B cell (primary cell): ENCODE results near the gene BEST1.
"Not testable (repeated sequence)": the region's sequence is repeated elsewhere in the genome, so short reads cannot be mapped to it uniquely, and the experiment has no call there.

Source experiments
- EZH2 ChIP-seq: IDR thresholded peaks from 2 replicates; pipeline ENCODE4 v1.6.1; 2012; ENCODE audit warnings: borderline replicate concordance, low read depth, mild to moderate bottlenecking, moderate library complexity, low read length; ENCODE audit not compliant: insufficient read depth, poor library complexity, severe bottlenecking
- TF ChIP-seq, protein P1 (sequence below): fragments of 200-600 bp; IDR thresholded peaks from one replicate; pipeline ENCODE4 v1.8.0; 2022; ENCODE audit warnings: antibody characterized with exemption, mild to moderate bottlenecking

DNA sequence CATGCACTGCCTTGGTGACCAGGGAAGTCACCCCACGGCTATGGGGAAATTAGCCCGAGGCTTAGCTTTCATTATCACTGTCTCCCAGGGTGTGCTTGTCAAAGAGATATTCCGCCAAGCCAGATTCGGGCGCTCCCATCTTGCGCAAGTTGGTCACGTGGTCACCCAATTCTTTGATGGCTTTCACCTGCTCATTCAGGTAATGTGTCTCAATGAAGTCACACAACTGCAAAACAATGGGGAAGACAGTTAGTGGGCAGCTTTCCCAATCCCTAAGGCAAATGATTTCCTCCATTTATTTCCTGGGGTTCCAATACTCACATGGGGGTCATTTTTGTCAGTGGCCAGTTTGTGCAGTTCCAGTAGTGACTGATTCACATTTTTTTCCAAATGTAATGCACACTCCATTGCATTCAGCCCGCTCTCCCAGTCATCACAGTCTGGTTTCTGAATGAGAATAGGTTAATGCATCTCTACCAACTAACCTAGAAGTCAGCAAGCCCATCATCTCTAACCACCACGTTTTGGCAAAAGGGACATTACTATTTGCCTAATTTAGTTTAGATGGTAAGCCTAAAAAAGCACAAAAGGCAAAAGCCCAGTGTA is 14.6 kb downstream of the BEST1 start:
- TF ChIP-seq, protein P1, sequence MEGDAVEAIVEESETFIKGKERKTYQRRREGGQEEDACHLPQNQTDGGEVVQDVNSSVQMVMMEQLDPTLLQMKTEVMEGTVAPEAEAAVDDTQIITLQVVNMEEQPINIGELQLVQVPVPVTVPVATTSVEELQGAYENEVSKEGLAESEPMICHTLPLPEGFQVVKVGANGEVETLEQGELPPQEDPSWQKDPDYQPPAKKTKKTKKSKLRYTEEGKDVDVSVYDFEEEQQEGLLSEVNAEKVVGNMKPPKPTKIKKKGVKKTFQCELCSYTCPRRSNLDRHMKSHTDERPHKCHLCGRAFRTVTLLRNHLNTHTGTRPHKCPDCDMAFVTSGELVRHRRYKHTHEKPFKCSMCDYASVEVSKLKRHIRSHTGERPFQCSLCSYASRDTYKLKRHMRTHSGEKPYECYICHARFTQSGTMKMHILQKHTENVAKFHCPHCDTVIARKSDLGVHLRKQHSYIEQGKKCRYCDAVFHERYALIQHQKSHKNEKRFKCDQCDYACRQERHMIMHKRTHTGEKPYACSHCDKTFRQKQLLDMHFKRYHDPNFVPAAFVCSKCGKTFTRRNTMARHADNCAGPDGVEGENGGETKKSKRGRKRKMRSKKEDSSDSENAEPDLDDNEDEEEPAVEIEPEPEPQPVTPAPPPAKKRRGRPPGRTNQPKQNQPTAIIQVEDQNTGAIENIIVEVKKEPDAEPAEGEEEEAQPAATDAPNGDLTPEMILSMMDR, result not testable (repeated sequence)
- not testable (repeated sequence) for TF ChIP-seq EZH2
